Measurements from ENCODE around the gene MAP3K20. TPM values are rescaled to one million over a fixed set of nuclear protein-coding genes. Genes with fewer than 3 reads are reported as not detected.

The MAP3K20 gene
- total and polyA plus RNA-seq, 2 of the 8 experiments (the other 6 are each of a cell fraction or from before 2014, with no cell fraction given) = 3.1 to 11.1 TPM

DNA sequence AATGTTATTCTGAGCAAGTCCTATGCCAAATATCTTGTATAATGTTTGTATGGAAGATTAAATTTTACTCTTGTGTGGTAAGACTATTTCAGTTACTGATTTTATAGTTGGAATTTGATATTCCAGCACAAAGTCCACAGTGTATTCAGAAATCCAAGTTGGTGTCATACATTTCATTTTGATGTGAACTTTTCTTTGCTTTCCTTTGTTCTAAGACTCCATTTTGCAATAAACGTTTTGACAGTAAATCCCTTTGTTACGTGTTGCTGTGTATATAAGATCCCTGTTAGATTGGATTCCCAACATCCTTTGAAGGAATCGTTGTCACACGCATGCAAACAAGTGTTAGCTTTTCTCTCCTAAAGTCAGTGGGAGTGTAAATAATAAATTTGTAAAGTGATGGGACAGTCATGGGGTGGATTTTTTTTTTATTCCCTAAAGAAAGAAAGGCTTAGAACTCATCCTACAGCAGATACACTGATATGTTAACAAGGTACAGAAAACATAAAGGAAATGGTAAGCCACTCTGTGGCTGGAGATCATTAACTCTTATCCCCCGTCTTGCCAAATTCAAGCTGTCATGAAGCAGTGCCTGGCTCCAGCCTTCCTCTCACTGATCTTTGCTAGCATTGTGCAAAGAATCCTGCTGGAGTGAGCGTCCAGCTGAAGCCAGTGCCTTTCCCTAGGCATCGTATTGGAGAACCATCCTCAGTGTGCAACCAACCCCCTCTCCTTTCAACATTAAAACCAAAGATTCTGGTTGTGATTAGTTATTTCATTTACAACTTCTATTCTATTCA, 151.5 kb downstream of the MAP3K20 start:
- Histone ChIP-seq H2AFZ (ENCODE audit: low read length) (no peak overlapping the region), H4K20me1 (replicated peaks in 1 of 2; ENCODE audit: control insufficient read depth in 1 of 2, insufficient read depth in 2 of 2, low read length in 2 of 2) (no peaks in the 10 kb centered on the region), H2AK5ac (ENCODE audit: low read depth, low read length) (no peak overlapping the region; the same call in 1 of the 2 replicates), H2BK5ac (ENCODE audit: low read depth, low read length) (no peak overlapping the region), H2BK12ac (ENCODE audit: low read depth, low read length) (no peak overlapping the region), H3K36me3 (ENCODE audit: control insufficient read depth in 2 of 4, insufficient read depth in 4 of 4, low read length in 3 of 4) (no peaks in the 10 kb centered on the region), H3K23me2 (ENCODE audit: low read depth, low read length) (no peaks in the 10 kb centered on the region; the same call in 1 of the 2 replicates), H3K56ac (replicated peaks; ENCODE audit: insufficient read length, low read depth, low read length) (no peak overlapping the region), H3K79me2 (ENCODE audit: control insufficient read depth in 1 of 2, insufficient read depth in 2 of 2, low read length in 2 of 2) (no peaks in the 10 kb centered on the region), H4K91ac (replicated peaks; ENCODE audit: insufficient read length, low read length) (no peak overlapping the region), H2BK20ac (ENCODE audit: low read length) (no peak overlapping the region), H3K4me1 (replicated peaks in 1 of 4; ENCODE audit: control insufficient read depth in 3 of 4, insufficient read depth in 4 of 4, low read length in 3 of 4) (peaks cover 0 to 3% (median 0%) of the 10 kb centered on the region in 4 experiments; a peak in 1 of 7 replicates), H3K4me3 (ENCODE audit: extremely low read depth in 1 of 4, insufficient read depth in 2 of 4, low read depth in 3 of 4, low read length in 4 of 4) (no peak overlapping the region), H3K4me2 (ENCODE audit: insufficient read depth in 1 of 2, low read depth in 2 of 2, low read length in 2 of 2) (no peak overlapping the region), H2BK120ac (replicated peaks; ENCODE audit: low read depth, low read length) (no peak overlapping the region), H3K23ac (ENCODE audit: insufficient read length) (no peak overlapping the region), H3K27me3 (replicated peaks in 1 of 4; ENCODE audit: control insufficient read depth in 3 of 4, extremely low read depth in 1 of 4, insufficient read depth in 3 of 4, low read length in 3 of 4) (no peaks in the 10 kb centered on the region), H3K4ac (replicated peaks; ENCODE audit: insufficient read length, low read depth, low read length) (no peak overlapping the region), H2BK15ac (ENCODE audit: low read length) (no peak overlapping the region), H3K14ac (ENCODE audit: insufficient read length) (no peak overlapping the region), H3K9me3 (ENCODE audit: insufficient read depth in 2 of 2, low read depth in 1 of 2, low read length in 1 of 2) (no peaks in the 10 kb centered on the region), H4K8ac (ENCODE audit: extremely low read depth, insufficient read depth, low read length) (no peak overlapping the region; the same call in 1 of the 2 replicates), H4K5ac (ENCODE audit: insufficient read length, low read depth, low read length) (no peak overlapping the region), H3K9ac (replicated peaks in 1 of 4; ENCODE audit: extremely low read depth in 1 of 4, low read depth in 3 of 4, low read length in 3 of 4) (no peak overlapping the region), H3K79me1 (ENCODE audit: low read depth, low read length) (no peaks in the 10 kb centered on the region), H3K27ac (ENCODE audit: low read depth, low read length) (no peak overlapping the region), H3K18ac (ENCODE audit: extremely low read depth, low read length) (no peak overlapping the region)
- ChIA-PET POLR2A (ENCODE audit: partially characterized antibody) (no interaction called here), CTCF (ENCODE audit: partially characterized antibody) (interaction anchor here (0.8 to 1.9 kb wide), 4 partner anchors 9 to 54 kb away, joined by 3 to 5 read pairs (median 4); no protein-coding TSS in a partner anchor)
- DNase-seq (ENCODE audit: low read depth in 1 of 2, low spot score in 2 of 2) = no peak
- FAIRE-seq = no peak
- WGBS, 2 experiments (ENCODE audit: extremely low coverage in 1 of 2, insufficient coverage in 1 of 2, insufficient read length in 1 of 2, insufficient replicate concordance in 2 of 2, low coverage in 1 of 2, low lambda C conversion rate in 2 of 2, missing lambda C conversion rate in 1 of 2) = 88% methylated on average over 7 of the region's 7 CpGs; no CpG with 5 or more reads in 1 of the 2 experiments
- TF ChIP-seq CBX5 (IDR thresholded peaks at IDR 0.05; ENCODE audit: low read depth, low read length) = no peak
- TF ChIP-seq ATF2 (IDR thresholded peaks at IDR 0.05; ENCODE audit: low read length) = no peak
- TF ChIP-seq CTBP2 (IDR thresholded peaks at IDR 0.05; ENCODE audit: borderline replicate concordance, insufficient read depth, insufficient read length, low read length) = no peak
- no peak for TF ChIP-seq RFX5 (IDR thresholded peaks at IDR 0.05; ENCODE audit: borderline replicate concordance, low read depth, low read length)
- TF ChIP-seq PHF8 (conservative IDR thresholded peaks at IDR 0.05; ENCODE audit: low read depth, low read length) = no peak
- no peak for TF ChIP-seq HDAC2 (IDR thresholded peaks at IDR 0.05; ENCODE audit: borderline replicate concordance in 1 of 2, low read depth in 2 of 2, low read length in 2 of 2)
- TF ChIP-seq RBBP5 (IDR thresholded peaks at IDR 0.05; ENCODE audit: borderline replicate concordance, low read depth, low read length) = no peak
- no peak for TF ChIP-seq POU5F1 (IDR thresholded peaks at IDR 0.05; ENCODE audit: low read depth, low read length)
- TF ChIP-seq MAX (IDR thresholded peaks at IDR 0.05) = no peak

Data from H1 (cell line).